ENCODE data around the gene ACVR2A. TPM values are rescaled to one million over a fixed set of nuclear protein-coding genes. Genes with fewer than 3 reads are reported as not detected.

ACVR2A gene
- total and polyA plus RNA-seq, 9 donors = 16.3 to 36.3 (median 20.5) TPM

DNA sequence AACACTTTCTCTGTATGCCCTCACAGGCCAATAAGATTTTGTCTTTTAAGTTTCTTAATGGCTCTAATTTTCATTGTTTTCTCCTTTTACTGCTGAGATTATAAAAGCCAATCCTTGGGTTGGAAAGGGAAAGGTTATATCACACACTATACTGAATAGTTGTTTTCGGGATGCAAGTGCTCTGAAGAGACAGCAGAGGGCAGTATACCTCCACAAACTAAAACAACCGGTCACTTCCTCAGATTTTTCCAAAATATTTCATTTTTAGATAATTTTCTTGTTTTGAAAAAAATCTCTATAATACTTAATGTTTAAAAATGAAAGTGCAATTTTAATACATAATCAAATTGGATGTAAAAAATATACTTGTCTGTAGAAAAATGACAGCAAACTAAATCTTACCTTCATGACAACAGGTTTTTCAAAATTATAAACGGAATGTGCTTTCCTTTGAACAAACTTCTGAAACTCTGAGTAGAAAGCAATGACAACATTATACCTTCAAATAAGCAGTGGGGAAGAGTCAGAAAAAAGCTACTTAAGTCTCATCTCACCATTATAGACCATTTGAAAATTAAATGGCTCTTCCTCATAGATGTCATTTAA lies 93.0 kb downstream of the ACVR2A start:
- Histone ChIP-seq H3K27me3 (ENCODE audit: control insufficient read depth, insufficient read depth, low read length) (no peaks in the 10 kb centered on the region), H3K27ac (ENCODE audit: low read length) (no peak overlapping the region), H3K9me3 (replicated peaks; ENCODE audit: control insufficient read depth, low read depth, low read length) (no peaks in the 10 kb centered on the region), H3K4me3 (ENCODE audit: low read length) (no peak overlapping the region), H3K4me1 (ENCODE audit: control insufficient read depth, insufficient read depth, low read length) (no peaks in the 10 kb centered on the region), H3K36me3 (ENCODE audit: control insufficient read depth, insufficient read depth, low read length) (peaks cover 14% of the 10 kb centered on the region)
- no CpG with 5 or more reads among the region's 3 CpGs for WGBS (ENCODE audit: insufficient coverage)
- peak; percentile 26 for DNase-seq

DNA sequence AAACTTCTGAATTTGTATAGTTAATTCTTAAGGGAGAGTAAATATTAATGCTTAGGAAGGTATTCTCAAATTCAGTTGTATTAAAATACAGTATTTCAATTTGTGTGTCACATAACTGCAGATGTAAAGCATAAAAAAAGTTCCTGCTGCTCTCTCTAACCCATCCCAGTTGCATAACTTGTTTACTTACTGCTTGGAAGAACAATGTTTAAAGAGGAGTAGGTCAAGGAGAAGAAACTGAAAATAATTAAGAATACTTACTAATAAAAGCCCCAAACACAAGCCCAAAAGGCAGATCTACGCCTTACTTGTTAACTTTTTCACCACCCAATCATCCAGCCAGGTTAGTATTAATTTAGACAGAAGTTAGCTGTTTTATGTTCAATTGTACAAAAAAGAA lies 94.5 kb downstream of the ACVR2A start:
- no peak for DNase-seq
- H3K36me3 ChIP-seq (ENCODE audit: control insufficient read depth, insufficient read depth, low read length) = peaks cover 13% of the 10 kb centered on the region
- no peaks in the 10 kb centered on the region for H3K27me3 ChIP-seq (ENCODE audit: control insufficient read depth, insufficient read depth, low read length)
- no peaks in the 10 kb centered on the region for H3K9me3 ChIP-seq (replicated peaks; ENCODE audit: control insufficient read depth, low read depth, low read length)
- no peak overlapping the region for H3K27ac ChIP-seq (ENCODE audit: low read length)
- WGBS (ENCODE audit: insufficient coverage) = no CpG with 5 or more reads among the region's 1 CpG
- no peak overlapping the region for H3K4me3 ChIP-seq (ENCODE audit: low read length)
- no peaks in the 10 kb centered on the region for H3K4me1 ChIP-seq (ENCODE audit: control insufficient read depth, insufficient read depth, low read length)

DNA sequence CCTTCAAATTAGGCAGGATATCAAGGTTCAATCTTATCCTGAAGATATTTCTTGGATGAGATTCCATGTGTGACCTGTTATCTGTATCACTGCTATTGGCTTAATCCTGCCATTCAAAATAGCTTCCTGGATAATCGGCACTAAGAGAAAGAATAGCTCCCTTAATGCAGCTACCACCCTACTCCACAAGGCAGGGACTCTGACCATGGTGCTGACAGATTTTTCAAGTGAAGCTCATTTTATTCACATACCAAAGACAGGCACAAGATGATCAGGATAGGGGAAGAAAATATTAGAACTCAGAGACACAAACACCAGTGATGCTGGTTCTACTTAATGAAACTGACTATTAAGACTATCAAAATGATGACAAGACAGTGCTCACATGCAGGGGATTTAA lies 100.8 kb downstream of the ACVR2A start:
- H3K27ac ChIP-seq (ENCODE audit: low read length) = no peak overlapping the region
- H3K4me3 ChIP-seq (ENCODE audit: low read length) = no peak overlapping the region
- H3K9me3 ChIP-seq (replicated peaks; ENCODE audit: control insufficient read depth, low read depth, low read length) = no peaks in the 10 kb centered on the region
- DNase-seq = peak; percentile 17
- peaks cover 2% of the 10 kb centered on the region for H3K36me3 ChIP-seq (ENCODE audit: control insufficient read depth, insufficient read depth, low read length)
- H3K4me1 ChIP-seq (ENCODE audit: control insufficient read depth, insufficient read depth, low read length) = no peaks in the 10 kb centered on the region
- no peaks in the 10 kb centered on the region for H3K27me3 ChIP-seq (ENCODE audit: control insufficient read depth, insufficient read depth, low read length)
- 0% methylated on average over 1 of the region's 1 CpG for WGBS (ENCODE audit: insufficient coverage)

DNA sequence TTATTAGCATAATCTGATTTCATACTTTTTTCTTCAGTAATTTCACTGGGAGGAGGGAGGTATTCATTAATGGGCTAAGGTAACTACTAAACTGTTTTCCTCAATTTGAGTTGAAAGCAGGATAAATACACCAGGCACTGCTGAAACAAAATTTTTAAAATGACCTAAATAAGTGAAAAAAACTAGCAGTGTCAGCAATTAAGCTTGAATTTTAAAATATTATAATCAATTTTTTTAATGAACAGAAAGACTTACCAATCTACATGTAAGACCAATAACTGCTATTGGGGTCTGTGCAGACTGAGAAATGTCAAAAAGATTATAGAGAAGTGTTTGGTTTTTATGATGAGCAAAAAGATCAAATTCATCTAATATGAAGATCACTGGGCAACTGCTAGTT lies 107.3 kb downstream of the ACVR2A start:
- Histone ChIP-seq H3K27ac (ENCODE audit: low read length) (no peak overlapping the region), H3K27me3 (ENCODE audit: control insufficient read depth, insufficient read depth, low read length) (no peaks in the 10 kb centered on the region), H3K4me3 (ENCODE audit: low read length) (no peak overlapping the region), H3K9me3 (replicated peaks; ENCODE audit: control insufficient read depth, low read depth, low read length) (no peaks in the 10 kb centered on the region), H3K4me1 (ENCODE audit: control insufficient read depth, insufficient read depth, low read length) (no peaks in the 10 kb centered on the region), H3K36me3 (ENCODE audit: control insufficient read depth, insufficient read depth, low read length) (peaks cover 2% of the 10 kb centered on the region)
- no peak for DNase-seq

DNA sequence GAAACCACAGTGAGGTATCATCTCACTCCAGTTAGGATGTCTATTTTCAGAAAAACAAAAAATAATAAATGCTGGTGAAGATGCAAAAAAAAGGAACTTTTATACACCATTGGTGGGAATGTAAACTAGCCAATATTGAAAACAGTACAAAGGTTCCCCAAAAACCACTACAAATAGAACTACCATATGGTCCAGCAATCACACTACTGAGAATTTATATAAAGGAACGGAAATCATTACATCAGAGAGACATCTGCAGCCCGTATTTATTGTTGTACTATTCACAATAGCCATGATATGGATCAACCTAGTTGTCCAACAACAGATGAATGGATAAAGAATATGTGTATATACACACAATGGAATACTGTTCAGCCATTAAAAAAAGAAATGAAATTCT lies 123.7 kb downstream of the ACVR2A start:
- Histone ChIP-seq H3K9me3 (replicated peaks; ENCODE audit: control insufficient read depth, low read depth, low read length) (peaks cover 10% of the 10 kb centered on the region), H3K27me3 (ENCODE audit: control insufficient read depth, insufficient read depth, low read length) (no peaks in the 10 kb centered on the region), H3K36me3 (ENCODE audit: control insufficient read depth, insufficient read depth, low read length) (no peaks in the 10 kb centered on the region), H3K4me1 (ENCODE audit: control insufficient read depth, insufficient read depth, low read length) (no peaks in the 10 kb centered on the region), H3K4me3 (ENCODE audit: low read length) (no peak overlapping the region), H3K27ac (ENCODE audit: low read length) (no peak overlapping the region)
- no peak for DNase-seq
- WGBS (ENCODE audit: insufficient coverage) = no CpG with 5 or more reads among the region's 2 CpGs

DNA sequence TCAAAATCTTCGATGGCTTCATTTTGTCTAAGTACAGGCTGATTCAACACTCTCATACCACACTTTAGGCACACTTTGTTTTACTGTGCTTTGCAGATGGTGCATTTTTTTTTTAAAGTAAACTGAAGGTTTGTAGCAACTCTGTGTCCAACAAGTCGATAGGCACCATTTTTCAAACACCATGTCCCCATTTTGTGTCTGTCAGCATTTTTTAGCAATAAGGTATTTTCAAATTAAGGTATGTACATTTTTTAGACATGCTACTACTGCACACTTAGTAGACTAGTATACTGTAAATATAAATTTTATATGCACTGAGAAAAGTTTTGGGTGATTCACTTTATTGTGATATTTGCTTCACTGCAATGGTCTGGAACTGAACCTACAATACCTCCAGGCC lies 131.3 kb downstream of the ACVR2A start:
- no peak for DNase-seq
- H3K4me1 ChIP-seq (ENCODE audit: control insufficient read depth, insufficient read depth, low read length) = no peaks in the 10 kb centered on the region
- H3K4me3 ChIP-seq (ENCODE audit: low read length) = no peak overlapping the region
- no CpG with 5 or more reads among the region's 2 CpGs for WGBS (ENCODE audit: insufficient coverage)
- peaks cover 3% of the 10 kb centered on the region for H3K36me3 ChIP-seq (ENCODE audit: control insufficient read depth, insufficient read depth, low read length)
- peaks cover 4% of the 10 kb centered on the region for H3K9me3 ChIP-seq (replicated peaks; ENCODE audit: control insufficient read depth, low read depth, low read length)
- H3K27ac ChIP-seq (ENCODE audit: low read length) = no peak overlapping the region
- no peaks in the 10 kb centered on the region for H3K27me3 ChIP-seq (ENCODE audit: control insufficient read depth, insufficient read depth, low read length)

DNA sequence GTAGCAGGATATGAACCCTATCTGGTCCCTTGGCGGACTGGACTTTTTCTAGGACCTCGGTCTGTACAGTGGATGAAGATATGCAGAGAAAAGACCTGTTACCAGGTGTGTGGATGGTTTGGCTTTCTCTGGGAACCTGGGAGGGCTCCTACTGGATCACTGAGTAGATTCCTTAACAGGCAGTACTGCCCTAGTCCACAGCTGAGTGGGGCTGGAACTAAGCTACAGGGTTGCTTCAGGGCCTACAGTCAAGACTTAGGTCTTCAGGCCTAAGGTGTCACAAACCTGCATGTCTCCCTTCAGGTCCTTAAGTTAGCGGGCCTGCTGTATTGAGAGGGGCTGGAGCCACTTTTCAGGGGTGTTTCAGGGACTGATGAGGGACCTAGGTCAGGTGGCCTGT lies 132.8 kb downstream of the ACVR2A start:
- Histone ChIP-seq H3K4me3 (ENCODE audit: low read length) (no peak overlapping the region), H3K27ac (ENCODE audit: low read length) (no peak overlapping the region), H3K9me3 (replicated peaks; ENCODE audit: control insufficient read depth, low read depth, low read length) (peaks cover 4% of the 10 kb centered on the region), H3K36me3 (ENCODE audit: control insufficient read depth, insufficient read depth, low read length) (peaks cover 3% of the 10 kb centered on the region), H3K4me1 (ENCODE audit: control insufficient read depth, insufficient read depth, low read length) (no peaks in the 10 kb centered on the region), H3K27me3 (ENCODE audit: control insufficient read depth, insufficient read depth, low read length) (no peaks in the 10 kb centered on the region)
- WGBS (ENCODE audit: insufficient coverage) = 100% methylated on average over 3 of the region's 3 CpGs
- no peak for DNase-seq

Other genes with a start within 250 kb of the ACVR2A start
- gene ORC4, start 175.7 kb downstream of the ACVR2A start, total RNA-seq = 37.3 TPM
- gene ORC4, start 175.7 kb downstream of the ACVR2A start, polyA plus RNA-seq (ENCODE audit: insufficient read depth in 1 of 8, insufficient read length in 8 of 8, low replicate concordance in 1 of 8) = 10 to 100 TPM; 27.3 to 47.9 (median 34.9) TPM
- 19.6 TPM for gene MBD5, start 176.1 kb downstream of the ACVR2A start, total RNA-seq
- gene MBD5, start 176.1 kb downstream of the ACVR2A start, polyA plus RNA-seq (ENCODE audit: insufficient read depth in 1 of 8, insufficient read length in 8 of 8, low replicate concordance in 1 of 8) = 10 to 100 TPM; 12.2 to 23.6 (median 19.5) TPM

Data from muscle of leg (tissue), 11 donors.